Stimulated activated CD8-positive, alpha-beta memory T cell treated with anti-CD3 and anti-CD28 coated beads, Interleukin-7, amount 100 ng/mL, for 48 hours (primary cell): Measurements from ENCODE around the gene KCNJ4.

Experiments used
- DNase-seq, 2 donors: peaks; one replicate each; pipeline ENCODE4 v3.0.0-alpha.2; 2020; ENCODE audit warnings: low read depth in 1 of 2; ENCODE audit errors: extremely low read depth in 1 of 2

Gene KCNJ4

DNA sequence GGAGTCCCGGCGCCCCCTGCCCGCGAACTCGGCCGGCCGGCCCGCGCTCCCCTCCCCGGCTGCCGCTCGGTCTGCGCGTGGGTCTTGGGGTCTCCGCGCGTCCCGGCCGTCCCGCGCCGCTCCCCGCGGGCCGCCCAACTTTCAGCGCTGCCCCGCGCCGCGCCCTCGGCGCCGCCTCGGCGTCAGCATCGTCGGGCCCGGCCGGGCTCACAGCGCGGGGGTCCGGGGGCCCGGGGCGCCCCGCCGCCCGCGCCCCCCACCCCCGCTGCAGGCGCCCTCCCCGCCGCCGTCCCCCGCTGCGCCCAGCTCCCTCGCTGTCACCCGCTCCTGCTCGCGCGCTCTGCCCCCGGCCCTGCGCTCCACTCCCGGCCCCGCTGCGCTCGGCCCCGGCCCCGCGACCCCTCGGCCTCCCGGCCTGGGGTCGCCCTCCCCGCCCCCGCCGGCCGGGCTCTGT is at the start of gene KCNJ4:
Gene KCNJ4, minus strand, starts transcription at position 124 of the 454 bp plus-strand sequence. CDS start 27,067 bp downstream, outside the sequence.
- no peak for DNase-seq

- DNase-seq: no peak
Observed at GRCh38 chr22:38503021-38503420, 48.0 kb upstream of the KCNJ4 start.

DNA sequence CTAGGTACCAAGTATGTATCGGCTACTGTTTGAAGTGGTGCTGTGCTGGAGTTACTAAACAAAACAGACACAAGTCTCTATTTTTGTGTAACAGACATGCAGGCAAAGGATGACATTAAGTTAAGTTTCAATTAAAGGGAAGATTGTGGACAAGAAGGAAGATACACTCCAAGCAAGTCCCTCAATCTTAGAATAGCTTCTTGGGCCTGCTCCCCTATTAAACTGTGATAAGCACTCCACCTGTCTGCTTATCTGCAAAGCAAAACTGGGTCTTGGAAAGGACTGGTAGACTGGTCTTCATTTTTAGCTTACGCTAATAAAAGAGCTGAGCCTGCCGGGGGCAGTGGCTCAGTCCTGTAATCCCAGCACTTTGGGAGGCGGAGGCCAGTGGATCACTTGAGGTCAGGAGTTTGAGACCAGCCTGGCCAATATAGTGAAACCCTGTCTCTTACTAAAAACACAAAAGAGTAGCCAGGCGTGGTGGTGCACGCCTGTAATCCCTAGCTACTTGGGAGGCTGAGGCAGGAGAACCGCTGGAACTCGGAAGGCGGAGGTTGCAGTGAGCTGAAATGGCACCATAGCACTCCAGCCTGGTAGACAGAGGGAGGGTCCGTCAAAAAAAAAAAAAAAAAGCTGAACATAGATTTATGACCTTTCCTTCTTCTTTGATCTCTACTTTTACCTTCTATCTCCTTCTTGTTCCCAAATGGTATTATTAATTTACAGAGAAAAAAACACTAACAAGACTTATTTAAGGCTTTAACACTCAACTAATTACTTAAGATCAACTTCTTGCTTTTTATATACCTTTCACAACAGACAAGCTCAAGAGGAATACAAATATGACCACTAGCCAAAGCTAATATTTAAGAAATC is 47.0 kb upstream of the KCNJ4 start:
- no peak for DNase-seq

DNA sequence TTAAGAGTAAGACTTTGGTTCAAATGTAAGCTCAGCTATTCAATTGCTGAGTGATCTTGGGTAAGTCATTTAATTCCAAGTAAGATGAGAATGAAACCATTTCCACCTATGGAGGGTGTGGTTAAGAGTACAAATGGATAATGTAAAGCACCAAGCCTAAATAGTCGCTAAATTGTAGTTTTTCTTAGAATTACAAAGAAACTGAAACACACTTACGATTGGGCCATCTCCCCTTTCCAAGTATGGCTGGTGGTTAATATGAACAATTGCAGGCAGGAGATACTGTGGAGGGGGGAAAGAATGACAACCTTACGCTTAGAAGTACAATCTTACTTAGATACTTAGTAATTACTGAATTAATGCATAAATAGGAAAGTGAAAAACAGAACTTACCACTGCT is 42.9 kb upstream of the KCNJ4 start:
- DNase-seq: no peak

GRCh38 chr22:38494939-38495338 is 39.9 kb upstream of the KCNJ4 start:
- DNase-seq: no peak

DNA sequence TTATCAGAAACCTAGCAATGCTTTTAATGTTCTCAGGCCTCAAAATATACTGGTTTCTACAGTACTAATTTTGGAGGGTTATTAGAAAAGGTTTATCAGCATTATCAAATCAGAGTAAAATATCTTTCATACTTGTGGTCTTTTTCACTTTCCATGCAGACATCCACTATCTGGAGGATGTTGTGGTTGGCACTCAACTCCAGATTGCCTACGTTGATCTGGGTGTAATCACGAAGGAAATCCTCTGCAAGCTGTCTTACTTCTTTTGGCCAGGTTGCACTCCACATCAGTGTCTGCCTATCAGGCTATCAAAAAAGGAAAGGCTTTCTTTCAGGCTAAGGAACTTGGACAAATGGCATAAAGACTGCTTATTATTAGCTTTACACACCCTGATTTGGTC is 39.5 kb upstream of the KCNJ4 start:
- no peak for DNase-seq

GRCh38 chr22:38491707-38492348 is 36.8 kb upstream of the KCNJ4 start:
- no peak for DNase-seq

- no peak for DNase-seq
Observed at GRCh38 chr22:38490915-38491314, 35.9 kb upstream of the KCNJ4 start.

- DNase-seq: no peak
Observed at GRCh38 chr22:38490475-38490874, 35.5 kb upstream of the KCNJ4 start.

DNA sequence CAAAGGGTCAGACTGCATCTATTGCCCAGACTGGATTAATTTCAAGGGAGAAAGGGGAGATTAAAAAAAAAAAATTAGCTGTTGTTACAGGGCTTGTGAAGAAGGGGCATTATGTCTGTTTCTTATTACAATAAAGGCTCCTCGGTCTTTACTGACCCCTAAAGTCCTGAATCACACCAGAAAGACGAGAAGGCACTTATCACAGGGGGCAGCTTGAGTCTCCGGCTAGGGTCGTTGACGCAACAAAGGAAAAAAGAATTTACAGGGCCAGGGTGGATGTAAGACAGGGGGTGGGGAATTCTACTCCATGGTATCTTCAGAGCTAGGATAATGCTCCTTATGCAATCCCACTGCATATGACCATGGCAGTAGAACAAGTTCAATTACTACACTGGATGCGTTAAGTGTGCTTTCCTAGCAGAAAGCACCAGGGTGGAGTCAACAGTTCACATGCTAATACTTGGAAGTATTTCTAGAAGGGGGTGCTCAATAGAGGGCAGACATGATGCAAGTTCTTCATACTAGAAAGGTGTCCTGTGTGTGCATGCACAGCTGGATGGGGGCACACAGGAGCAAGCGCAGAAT is 34.7 kb upstream of the KCNJ4 start:
- DNase-seq: no peak

DNA sequence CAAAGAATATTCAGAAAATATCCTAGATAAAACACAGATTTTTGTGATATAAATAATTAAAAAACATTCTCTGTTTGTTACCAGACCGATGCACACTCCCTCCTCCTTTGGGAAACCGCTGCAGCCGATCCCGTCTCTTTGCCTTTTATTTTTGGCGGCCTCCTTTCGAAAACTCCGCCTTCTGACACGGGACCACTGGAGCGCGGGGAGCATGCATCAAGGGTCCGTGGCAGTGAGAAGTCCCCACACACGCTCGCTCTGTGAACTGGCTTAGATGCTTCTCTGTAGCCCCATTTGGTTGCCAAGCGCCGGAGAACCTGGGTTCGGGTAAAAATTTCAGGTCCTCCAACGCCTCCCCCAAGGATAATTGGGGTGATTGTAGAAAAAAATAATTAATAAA is 34.1 kb upstream of the KCNJ4 start:
- no peak for DNase-seq

DNA sequence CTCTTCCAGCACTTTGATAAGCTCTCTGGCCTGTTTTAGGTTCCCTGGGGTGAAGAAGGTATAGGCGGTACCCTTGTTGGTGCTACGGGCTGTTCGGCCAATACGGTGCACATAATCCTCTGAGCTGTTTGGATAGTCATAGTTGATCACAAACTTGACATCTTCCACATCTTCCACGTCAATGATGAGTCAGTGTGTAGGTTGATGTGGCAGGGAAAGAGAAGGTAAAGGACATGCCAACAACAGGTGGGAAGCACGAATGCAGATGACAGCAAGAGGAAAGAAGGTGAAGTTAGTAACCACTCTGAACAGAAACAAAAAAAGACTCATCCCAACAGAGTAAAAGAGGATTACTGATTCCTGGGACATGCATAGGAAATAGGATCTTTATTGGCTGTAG is 32.9 kb upstream of the KCNJ4 start:
- DNase-seq: no peak

DNA sequence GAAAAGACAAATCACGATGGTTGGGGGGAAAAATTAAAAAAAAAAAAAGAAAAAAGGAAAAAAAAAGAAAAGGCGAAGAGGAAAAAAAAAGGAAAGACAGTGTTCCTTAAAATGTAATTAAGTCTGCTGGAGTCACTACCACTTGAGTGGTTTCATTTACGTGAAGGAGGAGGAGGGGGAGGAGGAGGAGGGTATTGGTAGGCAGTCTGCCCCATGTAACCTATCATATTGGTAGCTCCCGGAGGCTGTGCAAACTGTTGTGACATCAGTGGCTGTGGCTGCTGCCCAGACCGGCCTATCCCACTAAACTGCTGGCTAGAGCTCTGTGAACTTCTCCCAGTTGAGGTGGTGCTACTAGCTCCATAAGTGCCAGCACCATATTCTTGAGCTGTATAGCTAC is 30.8 kb upstream of the KCNJ4 start:
- DNase-seq: no peak

GRCh38 chr22:38484244-38484643 is 29.2 kb upstream of the KCNJ4 start:
- DNase-seq: no peak

- DNase-seq: no peak
Observed at GRCh38 chr22:38482662-38483308, 27.8 kb upstream of the KCNJ4 start.

DNA sequence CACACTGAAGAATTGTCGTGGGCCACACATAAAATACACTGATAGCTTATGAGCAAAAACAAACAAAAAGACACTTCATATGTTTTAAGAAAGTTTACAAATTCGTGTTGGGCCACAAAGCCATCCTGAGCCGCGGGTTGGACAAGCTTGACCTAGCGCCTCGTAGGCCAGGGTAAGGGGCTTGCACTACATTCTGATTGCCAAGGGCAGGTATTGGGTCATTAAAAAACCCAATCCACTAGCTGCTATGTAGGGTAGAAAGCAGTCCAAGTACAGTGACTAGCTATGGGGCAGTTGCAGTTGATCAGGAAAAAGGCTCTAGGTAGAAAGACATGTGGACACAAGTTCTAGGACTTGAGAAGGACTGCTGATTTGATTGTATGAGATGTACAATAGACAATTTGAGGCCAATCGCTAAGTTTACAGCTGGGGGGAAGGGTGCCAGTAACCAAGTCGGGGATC is 26.9 kb upstream of the KCNJ4 start:
- DNase-seq: no peak

GRCh38 chr22:38481162-38481870 is 26.3 kb upstream of the KCNJ4 start:
- DNase-seq: no peak

DNA sequence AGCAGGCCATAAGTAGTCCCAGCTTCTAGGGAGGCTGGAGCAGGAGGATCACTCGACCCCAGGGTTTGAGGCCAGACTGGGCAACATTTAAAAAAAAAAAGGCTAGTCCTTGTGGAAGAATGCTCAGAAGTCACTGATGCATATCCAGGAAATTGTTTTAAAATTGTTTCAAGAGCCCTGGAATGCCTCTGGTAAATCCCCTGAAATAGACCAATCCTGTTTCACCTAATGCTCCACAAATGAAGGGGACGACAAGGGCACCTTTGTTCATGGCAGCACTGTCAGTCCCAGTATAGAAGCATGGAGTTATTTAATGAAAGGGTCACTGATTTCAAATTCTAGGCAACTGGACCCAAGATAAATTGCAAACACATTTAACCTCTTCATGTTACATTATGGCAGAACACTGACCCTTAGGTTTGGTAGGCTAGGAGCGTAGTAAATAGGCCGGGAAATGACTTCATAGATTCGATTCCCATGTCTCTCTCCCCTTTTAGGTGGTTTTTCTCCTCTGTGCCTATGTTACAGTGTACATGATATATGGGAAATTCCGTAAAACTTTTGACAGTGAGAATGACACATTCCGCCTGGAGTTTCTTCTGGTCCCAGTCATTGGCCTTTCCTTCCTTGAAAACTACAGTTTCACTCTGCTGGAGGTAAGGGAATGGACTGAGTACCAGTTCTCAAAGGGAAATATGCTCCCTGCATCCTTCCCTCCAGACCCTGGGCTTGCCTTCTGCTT is 24.3 kb upstream of the KCNJ4 start:
- no peak for DNase-seq

GRCh38 chr22:38477585-38477984 is 22.6 kb upstream of the KCNJ4 start:
- no peak for DNase-seq

DNA sequence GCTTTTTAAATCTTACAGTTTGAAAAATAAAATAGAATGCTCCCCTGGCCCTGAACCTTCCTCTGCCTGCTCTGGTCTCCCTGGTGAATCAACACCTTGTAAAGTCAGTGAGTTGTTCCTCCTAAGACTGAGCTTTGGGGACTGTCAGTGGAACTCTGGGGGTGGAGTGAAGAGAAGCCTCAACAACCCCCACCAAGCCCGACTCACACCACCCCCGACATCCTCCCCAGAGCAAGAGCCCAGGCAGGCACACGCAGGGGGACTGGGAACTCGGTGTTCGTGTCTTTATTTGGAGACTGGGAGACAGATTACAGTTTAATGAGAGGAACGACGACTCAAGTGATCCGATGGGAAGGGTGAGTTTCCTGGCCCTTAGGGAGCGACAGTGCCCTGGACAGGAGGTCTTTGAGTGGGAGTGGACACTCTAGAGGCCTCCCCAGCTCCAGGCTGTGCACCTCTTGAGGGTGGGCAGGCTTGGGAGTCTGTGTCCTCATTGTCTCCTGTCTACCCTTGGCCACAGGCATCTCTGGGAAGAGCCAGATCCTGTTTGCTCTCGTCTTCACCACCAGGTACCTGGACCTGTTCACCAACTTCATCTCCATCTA is 19.1 kb upstream of the KCNJ4 start:
- no peak for DNase-seq
